ENCODE results near the gene CSMD2. TPM values are rescaled to one million over a fixed set of nuclear protein-coding genes. Genes with fewer than 3 reads are reported as not detected.
A peak's percentile ranks its signal among the peaks of the same experiment; 100 is the strongest.

Gene CSMD2
- polyA plus RNA-seq, 1 experiment = 2.3 TPM

DNA sequence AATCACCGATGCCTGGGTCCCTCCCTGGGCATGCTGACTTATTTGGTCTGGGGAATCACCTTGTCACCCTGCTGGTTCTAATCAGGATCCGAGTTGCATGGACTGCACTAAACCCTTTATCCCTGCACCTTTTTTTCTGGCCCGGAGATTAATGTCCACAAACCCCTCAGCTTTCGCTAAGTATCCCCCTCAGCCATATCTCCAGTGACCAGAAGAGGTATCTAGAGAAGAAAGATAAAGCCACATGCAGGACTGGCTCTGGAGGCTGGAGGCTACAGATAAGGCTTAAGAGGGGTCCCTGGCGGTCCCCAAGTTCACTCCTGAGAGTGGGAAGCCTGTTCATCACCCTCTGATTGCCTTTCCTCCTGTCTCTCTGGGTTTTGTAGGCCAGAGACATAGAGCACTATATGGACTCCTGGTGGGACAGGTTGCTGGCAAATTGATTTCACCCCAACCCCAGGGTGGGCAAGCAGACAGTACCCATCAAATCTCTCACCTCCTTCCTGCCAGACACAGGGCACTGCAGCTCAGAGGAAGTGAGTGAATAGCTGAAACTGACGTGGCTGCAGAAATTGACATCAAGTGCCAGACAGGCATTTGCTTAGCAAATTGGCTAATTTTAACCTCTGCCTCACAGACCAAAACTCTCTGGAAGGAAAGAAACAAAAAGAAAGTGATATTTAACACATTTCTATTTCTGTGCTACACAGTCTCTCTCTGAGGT, 262.4 kb downstream of the CSMD2 start:
- ChIA-PET POLR2A (no interaction called here), CTCF (no interaction called here)
- Histone ChIP-seq H3K27ac (ENCODE audit: low read depth, low read length) (peak overlapping the region; percentile 21), H3K9me3 (ENCODE audit: control insufficient read depth, insufficient read depth, low read length) (no peaks in the 10 kb centered on the region), H3K4me3 (ENCODE audit: low read depth, low read length) (no peak overlapping the region), H3K27me3 (ENCODE audit: control insufficient read depth, insufficient read depth, low read length) (no peaks in the 10 kb centered on the region)
- DNase-seq (ENCODE audit: low read depth, low spot score) = no peak
- TF ChIP-seq, protein P1, sequence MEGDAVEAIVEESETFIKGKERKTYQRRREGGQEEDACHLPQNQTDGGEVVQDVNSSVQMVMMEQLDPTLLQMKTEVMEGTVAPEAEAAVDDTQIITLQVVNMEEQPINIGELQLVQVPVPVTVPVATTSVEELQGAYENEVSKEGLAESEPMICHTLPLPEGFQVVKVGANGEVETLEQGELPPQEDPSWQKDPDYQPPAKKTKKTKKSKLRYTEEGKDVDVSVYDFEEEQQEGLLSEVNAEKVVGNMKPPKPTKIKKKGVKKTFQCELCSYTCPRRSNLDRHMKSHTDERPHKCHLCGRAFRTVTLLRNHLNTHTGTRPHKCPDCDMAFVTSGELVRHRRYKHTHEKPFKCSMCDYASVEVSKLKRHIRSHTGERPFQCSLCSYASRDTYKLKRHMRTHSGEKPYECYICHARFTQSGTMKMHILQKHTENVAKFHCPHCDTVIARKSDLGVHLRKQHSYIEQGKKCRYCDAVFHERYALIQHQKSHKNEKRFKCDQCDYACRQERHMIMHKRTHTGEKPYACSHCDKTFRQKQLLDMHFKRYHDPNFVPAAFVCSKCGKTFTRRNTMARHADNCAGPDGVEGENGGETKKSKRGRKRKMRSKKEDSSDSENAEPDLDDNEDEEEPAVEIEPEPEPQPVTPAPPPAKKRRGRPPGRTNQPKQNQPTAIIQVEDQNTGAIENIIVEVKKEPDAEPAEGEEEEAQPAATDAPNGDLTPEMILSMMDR (IDR thresholded peaks at IDR 0.05; ENCODE audit: low read depth, low read length) = no peak

DNA sequence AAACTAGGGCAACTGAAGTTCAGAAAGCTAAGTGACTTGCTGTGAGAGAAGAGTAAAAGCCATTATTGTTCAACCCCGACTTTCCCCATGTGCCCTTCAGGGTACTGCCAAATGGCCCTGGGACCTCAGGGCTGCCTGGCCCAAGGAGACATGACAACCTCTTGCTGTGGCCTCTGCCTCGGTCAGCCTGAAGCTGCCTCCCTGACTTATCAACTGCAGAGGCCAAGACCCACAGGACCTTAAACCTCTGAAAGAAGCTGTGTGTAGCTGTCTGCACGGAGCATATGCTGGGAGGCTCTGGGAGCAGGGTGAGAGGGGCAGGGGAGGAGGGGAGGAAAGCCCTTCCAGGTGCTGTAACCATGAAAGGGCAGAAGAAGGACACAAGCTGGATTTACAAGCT, 265.3 kb downstream of the CSMD2 start:
- POLR2A ChIA-PET = no interaction called here

DNA sequence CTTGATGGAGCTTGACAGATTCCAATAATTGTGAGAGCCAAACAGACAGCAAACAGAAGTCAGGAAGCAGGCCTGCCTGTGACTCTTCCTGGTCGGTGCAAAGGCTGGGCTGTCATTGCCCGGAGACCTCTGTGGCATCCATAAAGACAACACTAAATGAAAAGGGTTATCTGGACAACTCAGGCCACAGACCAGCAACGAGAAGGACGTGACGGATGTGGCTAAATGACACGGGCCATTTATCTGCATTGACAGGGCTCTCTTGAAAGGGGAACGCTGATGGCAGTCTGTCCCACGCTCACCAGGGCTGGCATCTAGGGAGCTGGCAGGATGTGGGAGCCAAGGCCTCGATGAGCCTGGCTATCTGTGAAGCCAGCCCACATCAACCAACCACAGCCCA, 266.1 kb downstream of the CSMD2 start:
- CTCF ChIA-PET = no interaction called here
- no peak for DNase-seq (ENCODE audit: low read depth, low spot score)
- Histone ChIP-seq H3K27ac (ENCODE audit: low read depth, low read length) (no peak overlapping the region), H3K4me3 (ENCODE audit: low read depth, low read length) (no peak overlapping the region), H3K9me3 (ENCODE audit: control insufficient read depth, insufficient read depth, low read length) (no peaks in the 10 kb centered on the region), H3K27me3 (ENCODE audit: control insufficient read depth, insufficient read depth, low read length) (no peaks in the 10 kb centered on the region)
- TF ChIP-seq, protein P1 (IDR thresholded peaks at IDR 0.05; ENCODE audit: low read depth, low read length) = no peak
- POLR2A ChIA-PET = no interaction called here

More for the DNA sequence above, 265.3 kb downstream of the CSMD2 start:
- Histone ChIP-seq H3K4me3 (ENCODE audit: low read depth, low read length) (no peak overlapping the region), H3K27me3 (ENCODE audit: control insufficient read depth, insufficient read depth, low read length) (no peaks in the 10 kb centered on the region), H3K9me3 (ENCODE audit: control insufficient read depth, insufficient read depth, low read length) (no peaks in the 10 kb centered on the region), H3K27ac (ENCODE audit: low read depth, low read length) (no peak overlapping the region)
- CTCF ChIA-PET = no interaction called here
- DNase-seq (ENCODE audit: low read depth, low spot score) = no peak
- TF ChIP-seq, protein P1 (IDR thresholded peaks at IDR 0.05; ENCODE audit: low read depth, low read length) = no peak

DNA sequence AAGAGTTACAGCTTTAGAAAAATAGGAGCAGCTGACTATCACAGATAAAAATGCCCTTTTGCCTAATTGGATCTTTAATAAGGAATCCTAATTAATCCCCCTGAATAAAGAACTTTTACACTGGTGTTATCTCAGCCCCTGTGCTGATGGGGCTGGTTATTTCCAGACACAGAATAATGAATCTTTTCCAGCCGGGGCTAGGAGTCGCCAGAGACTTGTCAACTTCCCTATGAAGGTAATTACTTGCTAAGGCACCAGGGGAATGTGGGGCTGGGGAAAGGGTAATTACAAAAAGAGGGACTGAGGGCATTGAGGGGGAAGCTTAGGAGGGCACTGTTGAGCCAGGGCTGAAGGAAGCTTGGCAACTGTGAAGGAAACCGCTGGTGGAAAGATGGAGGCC, 266.6 kb downstream of the CSMD2 start:
- TF ChIP-seq, protein P1 (IDR thresholded peaks at IDR 0.05; ENCODE audit: low read depth, low read length) = no peak

DNA sequence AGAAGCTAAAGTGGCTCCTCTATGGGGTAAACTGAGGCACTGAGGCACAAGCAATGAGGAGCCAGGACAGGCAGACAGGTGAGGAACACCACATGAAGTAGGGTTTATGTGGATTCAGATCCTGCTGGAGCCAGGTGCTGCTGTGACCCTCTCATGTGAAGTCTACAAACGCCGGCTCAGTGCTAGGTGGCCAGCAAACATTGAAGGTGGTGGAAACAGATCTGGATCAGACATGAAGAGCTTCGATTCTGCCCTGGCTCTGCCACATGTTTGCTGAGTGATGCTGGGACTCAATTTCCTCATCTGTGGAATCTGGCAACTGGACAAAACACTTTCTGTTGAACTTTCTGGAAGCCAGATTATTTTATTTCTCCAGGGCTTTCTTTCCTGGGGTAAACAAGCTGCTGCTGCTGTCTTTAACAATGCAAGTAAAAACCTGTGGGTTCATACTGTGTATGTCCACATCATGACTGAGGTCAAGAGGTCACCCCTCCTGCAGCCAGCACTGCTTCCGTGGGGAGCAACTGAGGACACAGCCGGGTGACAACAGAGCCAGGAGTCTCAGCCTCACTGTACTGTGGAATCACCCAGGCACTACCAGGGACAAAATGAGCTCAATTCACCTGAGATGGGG, 267.8 kb downstream of the CSMD2 start:
- POLR2A ChIA-PET = no interaction called here
- CTCF ChIA-PET = no interaction called here
- DNase-seq (ENCODE audit: low read depth, low spot score) = no peak
- H3K4me3 ChIP-seq (ENCODE audit: low read depth, low read length) = no peak overlapping the region
- no peaks in the 10 kb centered on the region for H3K9me3 ChIP-seq (ENCODE audit: control insufficient read depth, insufficient read depth, low read length)
- TF ChIP-seq, protein P1 (IDR thresholded peaks at IDR 0.05; ENCODE audit: low read depth, low read length) = no peak
- H3K27ac ChIP-seq (ENCODE audit: low read depth, low read length) = no peak overlapping the region
- H3K27me3 ChIP-seq (ENCODE audit: control insufficient read depth, insufficient read depth, low read length) = no peaks in the 10 kb centered on the region

More for the DNA sequence above, 266.6 kb downstream of the CSMD2 start:
- H3K4me3 ChIP-seq (ENCODE audit: low read depth, low read length) = no peak overlapping the region
- H3K9me3 ChIP-seq (ENCODE audit: control insufficient read depth, insufficient read depth, low read length) = no peaks in the 10 kb centered on the region
- CTCF ChIA-PET = no interaction called here
- H3K27ac ChIP-seq (ENCODE audit: low read depth, low read length) = no peak overlapping the region
- no peak for DNase-seq (ENCODE audit: low read depth, low spot score)
- POLR2A ChIA-PET = no interaction called here
- H3K27me3 ChIP-seq (ENCODE audit: control insufficient read depth, insufficient read depth, low read length) = no peaks in the 10 kb centered on the region
